ENCODE measurements around the gene TTC13.

The TTC13 gene

GRCh38 chr1:230867101-230867902 is 111.4 kb downstream of the TTC13 start:
- no peak for DNase-seq

GRCh38 chr1:230866171-230867070 is 112.2 kb downstream of the TTC13 start:
- DNase-seq, result no peak

GRCh38 chr1:230865062-230865817 is 113.4 kb downstream of the TTC13 start:
- no peak for DNase-seq

- no peak for DNase-seq
Measured at GRCh38 chr1:230864441-230864840, 114.2 kb downstream of the TTC13 start.

GRCh38 chr1:230863449-230863848 is 115.2 kb downstream of the TTC13 start:
- no peak for DNase-seq

GRCh38 chr1:230861970-230862595 is 116.6 kb downstream of the TTC13 start:
- DNase-seq, result no peak

- no peak for DNase-seq
Measured at GRCh38 chr1:230861489-230861888, 117.2 kb downstream of the TTC13 start.

GRCh38 chr1:230860617-230861384 is 117.9 kb downstream of the TTC13 start:
- no peak for DNase-seq

GRCh38 chr1:230858918-230859729 is 119.5 kb downstream of the TTC13 start:
- DNase-seq, result no peak

- no peak for DNase-seq
Measured at GRCh38 chr1:230858236-230858820, 120.3 kb downstream of the TTC13 start.

GRCh38 chr1:230857822-230858221 is 120.8 kb downstream of the TTC13 start:
- no peak for DNase-seq

- no peak for DNase-seq
Measured at GRCh38 chr1:230857077-230857476, 121.6 kb downstream of the TTC13 start.
